Parathyroid adenoma (tissue), 2 donors: ENCODE measurements around the gene MST1.

Experiments
- H2AFZ ChIP-seq: fragments of 300-600 bp; sonication (generic); one replicate; pipeline ENCODE4 v1.7.0; 2017; ENCODE audit warnings: antibody characterized with exemption, mild to moderate bottlenecking
- H3K27ac ChIP-seq: fragments of 300-600 bp; sonication (generic); one replicate; pipeline ENCODE4 v1.7.0; 2017
- H3K27me3 ChIP-seq: fragments of 300-600 bp; sonication (generic); one replicate; pipeline ENCODE4 v1.7.0; 2017; ENCODE audit warnings: low read length; ENCODE audit not compliant: control insufficient read depth, insufficient read depth
- H3K36me3 ChIP-seq: fragments of 300-600 bp; sonication (generic); one replicate; pipeline ENCODE4 v1.7.0; 2017; ENCODE audit warnings: low read length; ENCODE audit not compliant: control insufficient read depth, insufficient read depth
- H3K4me1 ChIP-seq: fragments of 300-600 bp; sonication (generic); one replicate; pipeline ENCODE4 v1.7.0; 2017; ENCODE audit warnings: control low read depth
- H3K4me2 ChIP-seq: fragments of 300-600 bp; sonication (generic); one replicate; pipeline ENCODE4 v1.7.0; 2017; ENCODE audit warnings: low read length
- H3K4me3 ChIP-seq: fragments of 300-600 bp; sonication (generic); one replicate; pipeline ENCODE4 v1.7.0; 2017; ENCODE audit warnings: low read depth, low read length
- H3K79me2 ChIP-seq: fragments of 300-600 bp; sonication (generic); one replicate; pipeline ENCODE4 v1.7.0; 2017; ENCODE audit warnings: control low read depth
- H3K9ac ChIP-seq: fragments of 300-600 bp; sonication (generic); one replicate; pipeline ENCODE4 v1.7.0; 2017; ENCODE audit warnings: mild to moderate bottlenecking
- H3K9me3 ChIP-seq: fragments of 300-600 bp; sonication (generic); one replicate; pipeline ENCODE4 v1.7.0; 2017; ENCODE audit warnings: low read length; ENCODE audit not compliant: control insufficient read depth
- CTCF ChIP-seq: fragments of 300-600 bp; sonication (generic); IDR thresholded peaks from one replicate; pipeline ENCODE4 v1.7.0; 2017; ENCODE audit warnings: antibody characterized with exemption, mild to moderate bottlenecking
- donor health status: primary hyperparathyroidism.

Gene MST1

DNA sequence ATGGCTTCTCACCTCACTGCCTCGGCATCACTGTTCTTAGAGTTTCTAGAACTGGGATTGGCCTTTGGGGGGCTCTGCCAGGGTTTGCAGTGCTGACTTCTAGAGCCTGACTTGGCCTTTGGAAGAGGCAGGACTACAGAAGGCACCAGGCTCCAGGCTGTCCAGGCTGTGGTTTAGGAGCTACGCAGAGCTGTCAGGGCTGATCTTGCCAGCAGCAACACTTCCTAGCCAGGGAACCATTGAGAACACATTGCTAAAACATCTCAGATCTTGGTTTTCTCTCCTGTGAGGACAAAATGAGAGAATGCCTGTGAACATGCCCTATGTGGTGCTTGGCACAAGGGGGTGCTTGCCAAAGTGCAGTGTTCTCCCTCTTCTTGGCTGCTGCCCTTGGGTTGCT lies 49.7 kb downstream of the MST1 start:
- Histone ChIP-seq H3K79me2 (peaks cover 3% of the 10 kb centered on the region), H3K9me3 (no peaks in the 10 kb centered on the region), H2AFZ (no peak overlapping the region), H3K9ac (no peak overlapping the region), H3K4me3 (no peak overlapping the region), H3K4me2 (no peak overlapping the region), H3K36me3 (no peaks in the 10 kb centered on the region), H3K27ac (no peak overlapping the region), H3K4me1 (no peaks in the 10 kb centered on the region), H3K27me3 (no peaks in the 10 kb centered on the region)
- no peak for TF ChIP-seq CTCF

GRCh38 chr3:49638445-49638844 lies 50.8 kb downstream of the MST1 start:
- Histone ChIP-seq H3K4me1 (no peaks in the 10 kb centered on the region), H3K9ac (no peak overlapping the region), H3K4me3 (no peak overlapping the region), H3K79me2 (peaks cover 2% of the 10 kb centered on the region), H3K27ac (no peak overlapping the region), H3K9me3 (no peaks in the 10 kb centered on the region), H3K36me3 (no peaks in the 10 kb centered on the region), H3K4me2 (no peak overlapping the region), H2AFZ (no peak overlapping the region), H3K27me3 (no peaks in the 10 kb centered on the region)
- TF ChIP-seq CTCF: no peak

GRCh38 chr3:49636883-49637609 lies 52.2 kb downstream of the MST1 start:
- no peaks in the 10 kb centered on the region for H3K27me3 ChIP-seq
- H3K27ac ChIP-seq: no peak overlapping the region
- H3K4me1 ChIP-seq: no peaks in the 10 kb centered on the region
- no peaks in the 10 kb centered on the region for H3K36me3 ChIP-seq
- no peak overlapping the region for H3K4me3 ChIP-seq
- no peaks in the 10 kb centered on the region for H3K79me2 ChIP-seq
- H3K4me2 ChIP-seq: no peak overlapping the region
- no peaks in the 10 kb centered on the region for H3K9me3 ChIP-seq
- H3K9ac ChIP-seq: no peak overlapping the region
- no peak for TF ChIP-seq CTCF
- H2AFZ ChIP-seq: no peak overlapping the region

DNA sequence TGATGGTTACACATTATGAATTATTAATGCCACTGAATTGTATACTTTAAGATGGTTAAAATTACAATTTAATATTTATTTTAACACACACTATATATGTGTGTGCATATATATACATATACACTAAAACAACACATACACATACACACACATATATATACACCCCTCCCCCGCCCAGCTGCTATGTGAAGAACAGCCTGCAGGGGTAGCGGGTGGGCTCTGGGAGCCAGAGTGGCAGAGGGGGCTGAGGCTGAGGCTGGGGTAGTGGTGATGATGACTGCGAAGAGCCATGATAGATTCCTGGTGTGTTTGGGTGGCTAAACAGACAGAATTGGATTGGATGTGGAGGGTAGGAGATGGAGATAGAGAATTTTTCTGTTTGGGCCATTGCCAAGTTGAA lies 54.5 kb downstream of the MST1 start:
- no peaks in the 10 kb centered on the region for H3K4me1 ChIP-seq
- no peaks in the 10 kb centered on the region for H3K9me3 ChIP-seq
- TF ChIP-seq CTCF: no peak
- peaks cover 6% of the 10 kb centered on the region for H3K79me2 ChIP-seq
- H3K4me3 ChIP-seq: no peak overlapping the region
- H3K27ac ChIP-seq: no peak overlapping the region
- H3K9ac ChIP-seq: no peak overlapping the region
- H3K36me3 ChIP-seq: no peaks in the 10 kb centered on the region
- no peak overlapping the region for H3K4me2 ChIP-seq
- no peaks in the 10 kb centered on the region for H3K27me3 ChIP-seq
- H2AFZ ChIP-seq: no peak overlapping the region
